ENCODE data around the gene PPM1L. TPM values are rescaled to one million over a fixed set of nuclear protein-coding genes. Genes with fewer than 3 reads are reported as not detected.

PPM1L gene
- total and polyA plus RNA-seq, 10 of the 15 experiments (the other 5 are each of a cell fraction or from before 2014, with no cell fraction given) = under 0.01 to 0.33 (median 0.06) TPM; not detected in 1

- FAIRE-seq = no peak
- intact Hi-C loops (cut with micrococcal nuclease; ENCODE audit: unreplicated experiment) = no loop called here
- Histone ChIP-seq H3K4me1 (ENCODE audit: control insufficient read depth, insufficient read depth, low read length) (no peaks in the 10 kb centered on the region), H2AFZ (ENCODE audit: control insufficient read depth, low read depth, low read length) (no peak overlapping the region), H3K36me3 (ENCODE audit: control insufficient read depth in 2 of 2, insufficient read depth in 2 of 2, low read length in 1 of 2) (no peaks in the 10 kb centered on the region), H3K9me3 (replicated peaks; ENCODE audit: control insufficient read depth, insufficient read depth, low read length) (no peaks in the 10 kb centered on the region), H3K9ac (ENCODE audit: control insufficient read depth, insufficient read depth, low read length) (no peak overlapping the region), H3K27me3 (replicated peaks in 1 of 2; ENCODE audit: control insufficient read depth in 2 of 2, insufficient read depth in 2 of 2, low read length in 1 of 2) (no peaks in the 10 kb centered on the region), H3K79me2 (ENCODE audit: control insufficient read depth, insufficient read depth, low read length) (no peaks in the 10 kb centered on the region), H3K4me2 (ENCODE audit: control insufficient read depth, insufficient read depth) (no peak overlapping the region), H4K20me1 (ENCODE audit: control insufficient read depth, insufficient read depth) (no peaks in the 10 kb centered on the region), H3K27ac (ENCODE audit: control insufficient read depth, insufficient read depth) (no peak overlapping the region), H3K4me3 (no peak overlapping the region)
- no peak for ATAC-seq
- BruUV-seq (replicated peaks) = no TSS peak
- no peak for DNase-seq (ENCODE audit: low read depth, low spot score)
- CTCF ChIA-PET = interaction anchor here (1.0 kb wide), 1 partner anchor 47 kb away, joined by 3 read pairs; no protein-coding TSS in a partner anchor
- WGBS (ENCODE audit: insufficient coverage, insufficient replicate concordance, low lambda C conversion rate, missing lambda C conversion rate) = 51% methylated on average over 2 of the region's 2 CpGs
- POLR2A ChIA-PET = no interaction called here
- SMC1A ChIA-PET (ENCODE audit: uncharacterized antibody, unreplicated experiment) = no interaction called here
- in situ Hi-C loops (cut with MboI) = no loop called here
- TF ChIP-seq GABPA (IDR thresholded peaks at IDR 0.05; ENCODE audit: low read depth) (no peak), ZNF24 (IDR thresholded peaks at IDR 0.05) (no peak), ELK1 (IDR thresholded peaks at IDR 0.05; ENCODE audit: low read depth, low read length) (no peak), FOXM1 (IDR thresholded peaks at IDR 0.05; ENCODE audit: low read depth, low read length) (no peak), ZNF687 (IDR thresholded peaks at IDR 0.05) (no peak), CTCF (IDR thresholded peaks at IDR 0.05 in 2 of 3, conservative IDR thresholded peaks at IDR 0.05 in 1 of 3; ENCODE audit: control insufficient read depth in 2 of 3, extremely low read depth in 1 of 3, insufficient read depth in 1 of 3, low read depth in 3 of 3, low read length in 3 of 3) (no peak), FOXK2 (IDR thresholded peaks at IDR 0.05) (no peak), NR2C2 (IDR thresholded peaks at IDR 0.05; ENCODE audit: borderline replicate concordance, control insufficient read depth, insufficient read length, low read depth) (no peak), POLR2AphosphoS2 (IDR thresholded peaks at IDR 0.05; ENCODE audit: low read depth, low read length) (no peak), HDAC6 (IDR thresholded peaks at IDR 0.05; ENCODE audit: unreplicated experiment) (no peak), NBN (IDR thresholded peaks at IDR 0.05) (no peak), RELA (IDR thresholded peaks at IDR 0.05; ENCODE audit: borderline replicate concordance, partially characterized antibody) (no peak)
- RAD21 ChIA-PET (ENCODE audit: unreplicated experiment) = no interaction called here
Measured at GRCh38 chr3:160826991-160827390, 71.0 kb downstream of the PPM1L start.

Data from GM12878 (cell line).